ENCODE measurements around the gene SYNGAP1.

The SYNGAP1 gene

DNA sequence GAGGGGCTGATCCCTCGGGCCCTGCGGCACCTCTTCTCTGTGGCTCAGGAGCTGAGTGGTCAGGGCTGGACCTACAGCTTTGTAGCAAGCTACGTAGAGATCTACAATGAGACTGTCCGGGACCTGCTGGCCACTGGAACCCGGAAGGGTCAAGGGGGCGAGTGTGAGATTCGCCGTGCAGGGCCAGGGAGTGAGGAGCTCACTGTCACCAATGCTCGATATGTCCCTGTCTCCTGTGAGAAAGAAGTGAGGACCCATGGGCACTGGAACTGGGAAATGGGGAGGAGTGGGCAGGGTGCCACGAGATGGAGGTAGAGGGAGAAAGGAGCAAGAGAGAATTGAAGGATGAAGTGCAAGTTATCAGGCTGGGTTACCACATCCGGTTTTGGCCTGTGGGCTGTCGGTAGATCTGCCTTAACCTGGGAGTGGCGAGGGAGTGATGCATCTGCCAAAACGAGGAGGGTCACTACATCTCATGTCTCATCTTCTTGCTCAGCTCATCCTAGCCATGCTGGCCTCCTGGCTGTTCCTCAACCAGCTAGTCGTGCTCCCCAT is 14.4 kb upstream of the SYNGAP1 start:
- DNase-seq: no peak

DNA sequence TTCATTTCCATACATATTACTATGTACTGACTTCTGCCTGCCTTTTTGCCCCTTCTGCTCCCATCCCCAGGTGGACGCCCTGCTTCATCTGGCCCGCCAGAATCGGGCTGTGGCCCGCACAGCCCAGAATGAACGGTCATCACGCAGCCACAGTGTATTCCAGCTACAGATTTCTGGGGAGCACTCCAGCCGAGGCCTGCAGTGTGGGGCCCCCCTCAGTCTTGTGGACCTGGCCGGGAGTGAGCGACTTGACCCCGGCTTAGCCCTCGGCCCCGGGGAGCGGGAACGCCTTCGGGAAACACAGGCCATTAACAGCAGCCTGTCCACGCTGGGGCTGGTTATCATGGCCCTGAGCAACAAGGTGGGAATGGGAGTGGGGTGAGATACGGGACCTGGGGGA is 13.7 kb upstream of the SYNGAP1 start:
- no peak for DNase-seq

DNA sequence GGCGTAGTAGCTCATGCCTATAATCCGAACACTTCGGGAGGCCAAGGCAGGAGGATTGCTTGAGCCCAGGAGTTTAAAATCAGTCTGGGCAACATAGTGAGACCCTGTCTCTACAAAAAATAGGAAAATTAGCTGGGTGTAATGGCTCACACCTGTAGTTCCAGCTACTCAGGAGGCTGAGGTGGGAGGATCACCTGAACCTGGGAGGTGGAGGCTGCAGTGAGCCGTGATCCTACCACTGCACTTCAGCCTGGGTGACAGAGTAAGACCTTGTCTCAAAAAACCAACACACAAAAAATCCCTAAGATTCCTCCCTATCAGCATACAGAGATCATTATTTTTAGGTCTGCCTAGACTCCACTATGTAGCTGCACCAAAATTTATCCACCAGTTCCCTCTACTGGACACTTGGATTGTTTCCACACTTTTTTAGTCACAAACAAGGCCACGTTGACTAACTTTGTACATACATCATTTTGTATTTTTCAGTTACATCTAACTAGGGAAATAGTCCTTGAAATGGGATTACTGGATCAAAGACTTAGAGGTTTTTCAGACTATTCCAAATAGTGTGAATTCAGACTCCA is 12.6 kb upstream of the SYNGAP1 start:
- no peak for DNase-seq

DNA sequence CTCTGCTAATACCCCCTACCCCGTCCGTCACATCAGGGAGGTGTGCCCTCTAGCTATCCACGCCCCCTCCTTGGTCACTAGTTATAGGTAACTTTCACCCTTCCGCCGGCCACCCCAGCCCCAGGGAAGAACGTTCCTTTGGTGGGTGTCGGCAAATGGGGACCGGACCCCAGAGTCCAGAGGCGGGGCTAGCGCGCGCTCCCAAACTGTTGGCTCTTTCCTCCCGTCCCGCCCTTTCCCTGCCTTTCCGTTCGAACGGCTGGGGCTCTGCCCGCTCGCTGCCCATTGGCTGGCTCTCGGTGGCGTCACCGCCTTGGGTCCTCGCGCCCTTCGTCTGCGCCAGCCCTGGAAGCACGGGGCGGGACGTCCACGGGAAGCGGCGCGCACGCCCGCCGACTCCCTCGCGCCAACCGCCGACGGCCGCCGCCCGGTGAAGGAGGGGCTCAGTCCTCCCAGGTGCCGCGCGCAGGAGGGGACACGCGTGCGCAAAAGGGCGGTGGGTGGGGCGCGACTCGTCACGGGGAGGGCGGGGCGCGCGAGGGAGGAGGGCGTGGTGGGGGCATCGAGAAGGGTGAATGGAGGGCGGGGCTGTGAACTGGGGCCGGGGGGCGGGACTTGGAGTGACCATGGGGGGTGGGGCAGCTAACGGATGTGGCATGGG is 9.7 kb upstream of the SYNGAP1 start:
- DNase-seq: peak; percentile 97

DNA sequence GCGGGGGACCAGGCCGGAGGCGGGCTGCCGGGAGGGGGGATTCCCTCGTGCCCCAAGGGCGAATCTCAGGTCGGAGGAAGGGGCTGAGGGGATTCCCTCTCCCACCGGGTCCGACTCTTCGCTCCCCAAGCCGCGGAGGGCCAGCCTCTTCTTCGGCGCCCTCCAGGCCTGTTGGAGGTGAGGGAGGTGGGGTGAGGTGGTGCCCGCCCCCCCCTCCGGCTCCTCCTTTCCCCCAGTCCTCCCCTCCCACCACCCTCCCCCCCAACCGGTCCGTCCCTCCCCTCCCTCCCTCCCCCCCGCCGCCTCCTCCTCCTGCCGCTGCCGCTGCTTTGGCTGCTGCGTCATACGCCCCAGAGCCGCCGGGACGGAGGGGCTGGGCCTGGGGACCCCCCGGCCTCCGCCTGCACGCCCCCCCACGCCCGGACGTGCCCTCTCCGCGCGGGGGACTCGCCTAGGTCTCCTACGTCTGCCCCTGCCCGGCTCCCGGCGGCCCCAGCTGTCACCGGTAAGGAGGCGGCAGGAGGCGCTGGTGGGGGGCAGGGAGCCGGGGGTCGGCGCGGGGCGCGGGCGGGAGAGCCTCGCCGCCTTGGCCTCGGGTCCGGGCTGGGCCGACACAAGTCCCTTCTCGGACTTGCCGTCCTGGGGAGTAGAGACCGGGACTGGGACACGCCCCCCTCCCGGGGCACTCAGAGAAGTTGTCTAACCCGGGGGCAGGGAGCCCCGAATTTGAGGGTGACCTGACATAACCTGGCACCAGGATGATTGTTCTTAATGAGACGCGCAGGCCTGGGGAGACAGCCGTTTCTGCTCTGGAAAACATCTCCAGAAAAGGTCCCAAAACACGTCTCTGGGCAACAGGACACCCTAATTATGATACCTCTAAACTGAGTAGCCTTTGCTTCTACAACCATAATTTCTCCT is 8.9 kb upstream of the SYNGAP1 start, which contains the start of gene PHF1:
TSS of gene PHF1 (plus strand) at position 304 of the 921 bp plus-strand sequence. CDS start 1,250 bp downstream, outside the sequence.
- peak in 1 of 2 donors; percentile 49 for DNase-seq

DNA sequence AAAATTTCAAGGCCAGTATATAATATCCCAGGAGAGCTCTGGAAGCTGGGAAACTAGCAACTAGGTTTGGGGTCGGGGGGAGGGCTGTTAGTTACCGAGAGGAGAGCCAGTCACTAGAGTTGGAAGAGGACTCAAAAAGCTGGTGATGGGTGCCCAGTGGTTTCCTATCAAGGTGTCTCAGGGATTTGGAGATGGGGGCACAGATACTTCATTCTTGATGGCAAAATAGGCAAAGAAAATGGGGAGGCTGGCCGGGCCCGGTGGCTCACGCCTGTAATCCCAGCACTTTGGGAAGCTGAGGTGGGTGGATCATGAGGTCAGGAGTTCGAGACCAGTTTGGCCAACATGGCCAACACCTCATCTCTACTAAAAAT is 8.2 kb upstream of the SYNGAP1 start:
- DNase-seq: no peak

DNA sequence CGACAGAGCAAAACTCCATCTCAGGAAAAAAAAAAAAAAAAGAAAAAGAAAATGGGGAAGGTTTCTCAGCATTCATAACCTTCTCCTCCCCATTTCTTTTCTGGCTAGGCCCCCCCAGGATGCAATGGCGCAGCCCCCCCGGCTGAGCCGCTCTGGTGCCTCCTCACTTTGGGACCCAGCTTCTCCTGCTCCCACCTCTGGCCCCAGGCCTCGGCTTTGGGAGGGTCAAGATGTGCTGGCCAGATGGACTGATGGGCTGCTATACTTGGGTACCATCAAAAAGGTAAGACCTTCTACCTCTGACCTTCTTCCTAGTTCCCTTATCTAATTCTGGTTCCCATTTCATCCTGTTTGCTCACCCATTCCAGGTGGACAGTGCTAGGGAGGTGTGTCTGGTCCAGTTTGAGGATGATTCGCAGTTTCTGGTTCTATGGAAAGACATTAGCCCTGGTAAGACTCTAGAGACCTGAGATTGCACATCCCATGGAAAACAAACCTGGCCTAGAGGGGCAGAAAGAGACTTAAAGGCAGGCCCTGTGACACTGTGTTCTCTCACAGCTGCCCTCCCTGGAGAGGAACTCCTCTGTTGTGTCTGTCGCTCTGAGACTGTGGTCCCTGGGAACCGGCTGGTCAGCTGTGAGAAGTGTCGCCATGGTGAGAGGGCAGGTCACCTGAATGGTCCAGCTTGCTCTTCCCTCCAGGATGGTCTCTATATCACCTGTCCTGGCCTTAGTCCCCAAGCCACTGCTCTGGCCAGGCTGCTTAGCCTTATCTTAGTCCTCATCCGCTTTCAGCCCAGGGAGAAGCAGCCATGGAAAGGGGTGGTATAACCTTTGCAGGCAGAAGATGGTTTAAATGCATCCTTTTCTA is 7.5 kb upstream of the SYNGAP1 start:
- no peak for DNase-seq

DNA sequence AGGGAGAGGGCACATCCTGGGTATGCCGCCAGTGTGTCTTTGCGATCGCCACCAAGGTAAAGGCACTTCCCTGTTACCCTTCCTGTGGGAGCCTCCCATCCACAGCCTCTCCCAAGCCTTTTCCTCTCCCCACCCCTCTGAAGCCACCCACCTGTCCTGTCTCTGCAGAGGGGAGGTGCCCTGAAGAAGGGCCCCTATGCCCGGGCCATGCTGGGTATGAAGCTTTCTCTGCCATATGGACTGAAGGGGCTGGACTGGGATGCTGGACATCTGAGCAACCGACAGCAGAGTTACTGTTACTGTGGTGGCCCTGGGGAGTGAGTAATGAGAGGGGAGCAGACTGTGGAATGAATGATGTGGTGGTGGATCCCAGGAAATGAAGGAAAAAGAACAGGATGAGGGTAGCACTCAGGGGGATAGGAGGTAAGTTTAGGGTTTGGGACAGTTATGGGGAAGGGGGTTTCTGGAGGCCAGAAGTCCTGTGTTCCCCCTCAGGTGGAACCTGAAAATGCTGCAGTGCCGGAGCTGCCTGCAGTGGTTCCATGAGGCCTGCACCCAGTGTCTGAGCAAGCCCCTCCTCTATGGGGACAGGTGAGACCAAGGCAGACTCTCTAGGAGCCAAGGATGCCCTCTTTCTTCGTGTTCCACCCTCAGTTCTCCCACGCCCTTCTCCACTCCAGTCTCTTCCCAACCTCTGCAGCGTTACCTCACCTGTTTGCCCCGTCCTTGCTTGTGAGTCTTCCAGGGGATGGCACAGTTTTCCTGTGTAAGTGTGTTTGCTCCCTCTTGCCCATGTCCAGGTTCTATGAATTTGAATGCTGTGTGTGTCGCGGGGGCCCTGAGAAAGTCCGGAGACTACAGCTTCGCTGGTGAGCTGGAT is 6.4 kb upstream of the SYNGAP1 start:
- no peak for DNase-seq

DNA sequence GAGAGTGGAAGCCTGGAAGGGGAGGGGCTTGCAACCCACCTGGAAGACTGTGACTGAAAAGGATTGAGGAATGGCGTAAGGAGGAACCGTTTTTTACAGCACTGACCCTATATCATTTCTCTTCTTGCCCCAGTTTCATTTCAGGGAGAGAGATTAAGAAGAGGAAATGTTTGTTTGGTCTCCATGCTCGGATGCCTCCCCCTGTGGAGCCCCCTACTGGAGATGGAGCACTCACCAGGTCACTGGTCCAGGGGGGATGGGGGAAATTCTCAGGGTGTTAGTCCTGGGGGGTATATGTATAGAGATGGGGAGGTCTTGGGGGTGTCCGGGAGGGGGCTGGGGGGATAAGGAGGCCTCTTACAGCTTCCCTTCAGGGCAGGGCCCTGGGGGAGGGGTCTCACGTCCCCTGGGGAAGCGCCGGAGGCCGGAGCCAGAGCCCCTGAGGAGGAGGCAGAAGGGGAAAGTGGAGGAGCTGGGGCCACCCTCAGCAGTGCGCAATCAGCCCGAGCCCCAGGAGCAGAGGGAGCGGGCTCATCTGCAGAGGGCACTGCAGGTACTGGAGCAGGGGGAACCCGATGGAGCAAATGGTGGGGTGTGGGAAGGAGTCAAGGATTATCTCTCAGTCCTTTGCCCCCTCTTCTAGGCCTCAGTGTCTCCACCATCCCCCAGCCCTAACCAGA is 5.1 kb upstream of the SYNGAP1 start:
- no peak for DNase-seq

DNA sequence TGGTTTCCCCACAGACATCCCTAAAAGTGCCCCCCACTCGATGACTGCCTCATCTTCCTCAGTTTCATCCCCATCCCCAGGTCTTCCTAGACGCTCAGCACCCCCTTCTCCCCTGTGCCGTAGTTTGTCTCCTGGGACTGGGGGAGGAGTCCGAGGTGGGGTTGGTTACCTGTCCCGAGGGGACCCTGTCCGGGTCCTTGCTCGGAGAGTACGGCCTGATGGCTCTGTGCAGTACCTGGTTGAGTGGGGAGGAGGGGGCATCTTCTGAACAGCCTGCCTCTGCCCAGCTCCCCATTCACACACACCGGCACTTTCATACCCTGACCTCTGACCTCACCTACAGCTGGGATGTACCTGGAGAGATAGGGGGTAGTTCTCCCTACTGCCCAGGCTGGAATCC is 4.0 kb upstream of the SYNGAP1 start:
- no peak for DNase-seq

DNA sequence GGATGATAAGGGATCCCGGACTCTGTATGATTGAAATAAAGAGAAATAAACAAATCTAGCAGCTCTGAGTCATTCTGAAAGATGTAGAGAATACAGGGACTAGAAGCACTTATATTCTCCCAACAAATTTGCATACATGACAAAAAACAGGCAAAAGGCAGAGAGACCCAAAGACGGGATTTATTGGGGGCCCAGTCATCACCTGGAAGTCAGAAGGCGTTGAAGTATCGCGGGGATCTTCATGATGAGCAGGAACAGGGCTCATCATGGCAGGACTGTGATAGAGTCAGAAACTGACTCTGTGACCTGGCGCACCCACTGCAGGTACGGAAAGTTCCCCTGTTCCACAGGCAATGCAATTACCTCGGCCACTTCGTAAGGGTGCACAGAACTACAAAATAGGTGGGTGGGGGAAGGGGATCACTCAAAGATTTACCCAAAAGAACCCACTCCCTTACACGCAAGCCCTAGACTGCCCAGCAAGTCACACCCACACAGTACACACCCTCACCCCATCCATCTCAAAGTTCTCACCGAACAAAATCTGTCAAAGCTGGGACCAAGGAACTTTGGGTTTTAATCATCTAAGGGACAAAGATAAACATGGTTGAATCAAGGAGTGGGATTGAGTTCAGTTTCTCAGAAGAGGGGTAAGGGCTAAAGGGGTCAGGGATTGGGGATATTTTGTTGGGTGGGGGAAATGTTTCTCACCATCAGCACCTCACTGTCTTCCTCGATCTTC is 3.3 kb upstream of the SYNGAP1 start:
- peak in 1 of 2 donors; percentile 49 for DNase-seq

DNA sequence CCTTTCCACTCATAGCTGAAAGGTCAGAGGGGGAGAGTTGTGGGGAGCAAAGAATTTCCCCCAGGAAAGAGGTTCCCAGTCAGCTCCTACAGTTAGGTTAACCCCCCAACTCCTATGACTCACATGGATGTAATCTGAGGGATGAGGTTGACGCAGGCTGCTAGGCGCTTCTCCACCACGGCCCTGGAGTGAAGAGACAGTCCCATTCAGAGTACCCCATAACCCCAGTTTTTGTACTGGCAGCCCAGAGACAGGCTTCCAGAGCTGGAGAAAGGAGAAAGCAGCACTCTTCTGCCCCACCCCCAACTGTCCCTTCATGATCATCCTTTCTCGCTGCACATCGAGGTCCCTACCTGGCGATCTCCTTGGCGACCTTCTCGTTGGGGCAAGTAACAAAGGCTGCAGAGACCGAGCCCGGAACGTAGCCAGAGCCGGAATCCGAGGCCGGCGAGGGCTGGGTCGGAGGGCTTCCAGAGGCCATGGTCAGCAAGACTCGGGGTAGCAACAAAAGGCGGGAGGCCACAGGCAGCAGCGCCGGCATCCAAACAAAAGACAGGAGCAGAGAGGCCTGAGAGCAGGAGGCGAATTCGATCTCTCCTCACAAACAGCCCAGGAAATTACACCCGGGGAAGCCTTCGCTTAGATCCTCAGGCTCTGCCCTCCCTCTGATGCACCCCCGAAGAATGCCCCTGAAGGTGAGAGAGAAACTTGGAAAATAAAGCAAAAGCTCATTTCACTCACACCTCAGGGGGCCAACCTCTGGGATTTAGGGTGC is 2.5 kb upstream of the SYNGAP1 start:
- no peak for DNase-seq

DNA sequence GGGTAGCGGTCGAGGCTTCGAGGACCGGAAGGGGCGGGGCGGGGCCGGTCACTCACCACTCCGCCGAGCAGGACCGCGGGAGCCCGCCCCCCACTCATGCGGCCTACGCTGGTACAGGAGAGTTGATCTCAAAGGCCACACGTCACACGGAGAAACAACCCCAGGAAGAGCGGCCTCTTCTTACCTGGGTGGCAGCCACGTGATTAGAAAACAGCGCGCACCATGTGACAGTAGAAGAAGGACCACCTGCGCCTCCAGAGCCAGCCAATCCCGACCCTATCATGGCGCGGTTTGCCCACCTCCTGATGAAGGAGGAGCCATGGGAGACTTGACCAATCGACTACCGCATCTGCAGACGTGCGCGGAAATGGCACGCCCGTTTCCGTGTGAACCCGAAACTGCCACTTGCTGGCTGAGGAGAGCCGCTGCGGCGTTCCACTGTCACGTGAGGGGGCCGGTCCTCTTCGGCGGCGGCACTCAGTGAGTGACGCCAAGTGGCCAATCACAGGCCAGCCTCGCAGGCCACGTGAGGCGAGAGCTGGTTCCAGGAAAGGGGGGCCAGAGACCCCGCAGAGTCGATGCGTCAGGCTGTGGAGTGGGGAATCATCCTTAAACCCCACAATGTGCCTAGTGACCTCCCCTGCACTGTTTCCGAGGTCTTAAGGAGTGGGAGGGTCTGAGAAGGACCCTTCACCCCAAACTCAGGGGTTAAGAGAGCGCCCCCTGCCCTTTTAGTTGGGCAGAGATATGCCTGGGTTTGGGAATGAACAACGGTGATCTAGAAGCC is 1.8 kb upstream of the SYNGAP1 start, which contains the start of gene CUTA:
TSS of gene CUTA (minus strand) at position 205 of the 787 bp plus-strand sequence. CDS start at position 98, 107 bp downstream.
- DNase-seq: peak; percentile 97 to 98

DNA sequence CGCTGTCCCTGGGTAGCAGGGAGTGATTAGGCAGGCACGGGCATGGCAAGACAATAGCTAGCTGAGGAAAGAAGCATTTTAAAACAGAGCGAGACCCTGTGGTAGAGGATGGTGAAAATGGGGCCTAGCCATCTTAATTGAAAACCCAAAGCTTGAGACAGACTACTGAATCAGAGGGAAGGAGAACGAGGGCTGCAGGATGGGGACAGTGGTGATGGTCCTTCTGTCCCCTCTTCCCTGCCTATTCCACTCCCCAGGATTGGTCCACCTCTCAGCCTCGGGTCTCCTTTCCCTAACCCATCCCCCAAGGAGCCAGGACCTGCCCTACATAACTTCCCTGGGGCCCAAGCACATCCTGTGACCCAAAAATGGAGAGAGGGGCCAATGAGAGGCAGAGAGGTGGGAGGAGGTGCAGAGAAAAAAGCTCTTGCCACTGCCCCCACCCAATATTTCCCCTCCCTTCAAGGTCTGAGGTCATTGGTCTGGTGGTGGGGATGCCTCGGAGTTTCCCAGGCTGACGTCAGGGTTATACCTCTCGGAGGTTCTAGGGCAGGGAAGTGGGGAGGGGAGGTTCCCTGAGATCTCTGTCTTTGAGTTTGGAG is 1.1 kb upstream of the SYNGAP1 start:
- peak; percentile 56 to 61 for DNase-seq

DNA sequence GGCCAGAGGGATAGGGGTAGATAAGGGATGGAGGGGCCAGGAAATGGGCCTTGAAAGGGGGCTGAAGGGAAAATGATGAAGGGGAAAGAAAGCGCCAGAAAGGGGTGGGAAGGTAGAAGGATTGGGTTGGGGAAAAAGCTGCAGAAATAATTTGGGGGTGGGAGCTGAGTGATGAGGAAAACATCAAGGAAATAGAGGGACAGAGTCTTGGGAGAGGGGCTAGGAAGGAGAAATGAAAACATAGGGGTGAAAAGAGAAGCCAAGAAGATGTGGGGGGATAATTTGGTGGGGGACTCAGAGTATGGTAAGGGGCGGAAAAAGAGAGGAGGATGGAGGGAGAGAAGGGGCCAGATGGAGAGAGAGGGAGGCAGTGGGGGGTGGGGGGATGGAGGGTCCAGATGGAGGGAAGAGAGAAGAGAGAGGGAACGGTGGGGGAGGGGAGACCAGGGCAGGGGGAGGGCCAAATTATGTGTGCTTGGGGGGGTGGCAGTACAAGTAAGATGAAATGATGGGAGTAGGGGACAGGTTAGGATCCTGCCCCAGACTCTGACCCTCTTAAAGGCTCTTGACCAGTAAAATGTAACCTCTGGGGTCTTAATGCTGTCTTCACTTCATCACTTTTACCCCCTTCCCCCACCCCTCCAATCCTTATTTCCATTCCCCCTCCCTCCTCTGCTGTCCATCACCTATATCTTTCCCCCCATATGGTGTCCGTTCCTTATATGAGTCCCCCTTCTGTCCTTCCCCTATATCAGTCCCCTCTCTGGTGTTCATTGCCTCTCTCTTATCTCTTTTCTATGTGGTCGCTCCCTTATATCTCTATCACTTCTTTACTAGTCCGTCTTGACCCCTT is 852 bp downstream of the SYNGAP1 start:
- DNase-seq: no peak

DNA sequence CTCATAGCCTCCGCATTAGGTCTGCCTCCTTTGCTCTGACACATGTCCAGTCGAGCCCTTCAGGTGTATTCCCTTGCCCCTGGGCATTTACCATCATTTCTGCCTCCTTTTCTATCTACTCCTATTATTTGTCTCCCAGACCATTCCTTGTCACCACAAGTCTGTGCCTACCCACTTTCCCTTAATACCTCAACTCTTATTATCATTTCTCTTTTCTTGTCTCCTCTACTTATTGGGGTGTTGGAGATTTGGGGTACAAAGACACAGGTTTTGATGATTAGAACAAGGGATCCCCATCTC is 1.4 kb downstream of the SYNGAP1 start:
- no peak for DNase-seq

DNA sequence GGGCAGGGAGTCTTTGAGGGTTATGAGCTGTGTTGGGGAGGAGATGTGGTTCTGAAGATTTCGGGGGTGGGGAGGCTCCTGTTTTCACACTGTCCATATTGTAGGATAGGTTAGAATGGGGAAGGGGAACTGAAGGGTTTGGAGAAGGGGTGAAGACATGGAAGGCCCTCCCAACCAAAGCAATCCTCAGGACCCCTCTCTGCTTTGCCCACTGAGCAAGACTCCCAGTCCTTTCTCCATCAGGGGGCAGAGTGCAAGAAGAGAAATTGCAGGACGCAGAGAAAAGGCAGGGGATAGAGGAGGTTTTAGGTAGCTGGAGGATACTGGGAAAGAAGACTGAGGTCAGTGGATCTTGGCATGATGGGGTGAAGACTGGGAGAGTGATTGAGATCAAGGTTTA is 3.9 kb downstream of the SYNGAP1 start:
- no peak for DNase-seq

All from stimulated activated CD4-positive, alpha-beta T cell treated with anti-CD3 and anti-CD28 coated beads, Interleukin-2, amount 100 ng/mL, for 24 hours (primary cell).